NCI-H2196 (cell line): ENCODE data around the gene TMEM63C.
A peak's percentile ranks its signal among the peaks of the same experiment; 100 is the strongest.

ENCODE experiments used
- DNase-seq: peaks from one replicate; lab custom pipeline; 2025; ENCODE audit not compliant: unreplicated experiment; lab: John Stamatoyannopoulos, UW

TMEM63C gene

GRCh38 chr14:77250927-77251326 is 69.3 kb downstream of the TMEM63C start:
- no peak for DNase-seq

- no peak for DNase-seq
These were observed 70.3 kb downstream of the TMEM63C start for GRCh38 chr14:77251870-77252269.

DNA sequence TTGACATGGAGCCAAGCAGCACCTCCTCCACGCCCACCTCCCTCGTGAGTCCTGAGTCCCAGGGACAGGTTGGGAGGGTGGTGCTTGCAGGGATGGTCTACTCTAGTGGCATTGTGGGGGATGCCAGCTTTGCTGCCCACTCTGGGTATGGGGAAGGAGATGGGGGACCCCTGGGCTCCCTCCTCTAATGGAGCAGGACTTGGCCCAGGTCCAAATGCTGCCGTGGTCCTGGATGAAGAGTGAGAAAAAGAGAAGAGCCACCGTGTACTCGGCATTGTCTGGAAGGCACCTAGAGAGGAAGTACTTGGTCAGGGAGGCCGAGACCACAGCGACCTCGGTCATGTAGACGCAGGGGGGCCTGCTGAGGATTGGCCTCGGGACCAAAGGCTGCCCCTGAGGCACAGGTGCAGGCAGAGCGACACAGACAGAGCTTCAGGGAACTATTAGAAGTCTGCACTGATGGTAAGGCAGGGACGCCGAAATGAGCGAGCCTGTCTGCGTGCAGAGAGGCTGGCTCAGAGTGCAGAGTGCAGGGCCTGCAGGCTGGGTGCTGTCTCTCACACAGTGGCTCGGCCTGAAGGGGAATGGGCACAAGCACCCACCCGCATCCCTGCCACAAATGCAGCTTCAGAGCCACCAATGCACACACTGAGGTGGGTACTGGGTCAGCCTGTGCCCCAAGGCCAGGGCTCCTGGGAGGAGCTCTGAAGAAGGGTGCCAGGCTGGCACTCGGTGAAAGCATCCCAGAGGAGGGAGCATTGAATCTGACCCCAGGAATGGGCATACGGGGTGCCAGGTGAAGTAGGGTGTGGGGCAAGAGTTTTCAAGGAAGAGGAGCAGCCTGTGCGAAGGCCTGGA is 72.0 kb downstream of the TMEM63C start:
- no peak for DNase-seq

GRCh38 chr14:77256694-77257093 is 75.1 kb downstream of the TMEM63C start:
- no peak for DNase-seq

- no peak for DNase-seq
These were observed 76.1 kb downstream of the TMEM63C start for GRCh38 chr14:77257700-77258099.

- DNase-seq: no peak
These were observed 77.0 kb downstream of the TMEM63C start for GRCh38 chr14:77258566-77258965.

DNA sequence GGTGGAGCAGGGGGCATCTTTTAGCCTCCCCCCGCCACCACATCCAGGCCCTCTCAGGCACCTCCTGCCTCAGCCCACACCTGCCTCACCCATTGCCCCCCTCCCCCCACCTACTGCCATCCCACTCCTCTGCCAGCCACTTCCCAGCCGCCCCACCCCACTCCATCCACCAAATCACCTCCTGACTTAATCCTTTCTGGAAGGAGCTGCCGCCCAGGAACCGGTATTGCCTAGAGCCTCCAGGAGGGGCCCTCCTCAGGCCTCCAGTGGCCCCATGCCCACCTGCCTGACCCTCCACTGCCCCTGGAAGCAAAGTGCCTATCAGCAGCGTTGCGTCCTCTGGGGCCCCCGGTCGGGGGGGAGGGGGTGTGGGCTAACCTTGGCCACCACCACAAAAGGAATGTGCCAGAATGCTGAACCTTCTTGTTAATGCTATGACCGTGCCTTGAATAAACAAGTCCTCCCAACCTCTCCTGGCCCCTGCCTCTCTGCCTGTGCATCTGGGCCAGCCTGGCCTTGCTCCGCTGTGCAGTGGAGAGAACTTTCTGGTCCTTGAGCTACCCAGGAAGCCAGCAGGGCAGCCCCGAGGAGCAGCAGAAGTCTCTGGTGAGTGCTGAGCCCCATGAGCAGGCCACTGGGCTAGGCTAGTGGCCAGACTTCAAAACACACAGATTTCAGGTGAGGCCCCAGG is 77.6 kb downstream of the TMEM63C start:
- no peak for DNase-seq

- DNase-seq: no peak
These were observed 78.6 kb downstream of the TMEM63C start for GRCh38 chr14:77260199-77260598.

DNA sequence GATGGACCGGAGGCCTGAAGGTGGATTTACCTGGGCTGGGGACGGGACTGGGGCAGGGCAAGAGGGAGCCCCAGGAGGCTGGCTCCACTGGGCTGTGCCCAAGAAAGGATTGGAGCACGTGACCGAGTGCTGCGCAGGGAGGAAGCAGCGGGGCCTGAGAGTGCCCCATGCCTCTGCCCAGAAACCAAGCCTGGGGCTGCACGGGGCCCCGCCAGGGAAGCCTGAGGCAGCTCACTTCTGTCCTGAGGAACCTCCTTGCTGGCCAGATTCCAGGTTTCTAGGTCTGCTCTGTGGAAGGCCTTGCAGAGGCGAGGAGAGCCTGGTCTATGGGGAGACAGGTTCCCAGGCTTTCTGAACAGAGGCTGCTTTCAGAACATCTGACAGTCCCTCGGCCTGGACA is 79.0 kb downstream of the TMEM63C start:
- peak; percentile 11 for DNase-seq

GRCh38 chr14:77264466-77265186 is 83.0 kb downstream of the TMEM63C start:
- no peak for DNase-seq

- no peak for DNase-seq
These were observed 83.6 kb downstream of the TMEM63C start for GRCh38 chr14:77265187-77265515.

DNA sequence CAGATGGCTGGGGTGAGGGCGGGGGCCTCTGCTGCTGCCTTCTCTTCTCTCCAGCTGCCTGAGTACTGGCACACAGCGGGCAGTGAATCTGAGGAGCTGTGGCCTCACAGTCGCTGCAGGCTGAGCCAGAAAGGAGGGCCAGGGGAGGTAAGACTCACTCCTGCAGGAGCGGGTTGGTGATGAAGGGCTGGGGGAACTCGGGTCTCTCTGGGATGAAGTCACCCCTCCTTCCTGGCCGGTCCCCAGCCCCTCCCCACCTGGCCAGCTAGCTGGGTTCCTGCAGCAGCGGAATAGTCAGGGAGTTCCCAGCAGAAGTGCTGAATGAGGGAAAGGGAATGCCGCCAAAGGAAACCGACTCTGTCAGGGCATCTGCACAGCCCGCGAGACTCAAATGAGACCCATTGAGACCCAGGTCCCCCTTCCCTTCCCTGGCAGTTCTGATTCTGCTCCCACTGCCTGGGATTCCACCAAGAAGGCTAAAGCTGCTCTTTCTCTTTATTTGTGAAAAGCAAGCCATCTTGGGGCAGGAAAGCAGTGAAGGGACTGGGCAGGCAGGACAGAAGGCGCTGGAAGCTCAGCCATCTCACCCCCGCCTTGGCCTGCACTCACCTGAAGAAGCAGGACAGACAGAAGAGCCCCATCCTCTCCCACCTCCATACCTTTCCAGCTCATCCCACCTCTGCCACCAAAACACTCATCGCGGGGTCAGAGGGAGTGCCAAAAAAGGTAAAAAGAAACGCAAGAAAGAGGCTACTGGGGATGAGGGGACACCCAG is 84.2 kb downstream of the TMEM63C start:
- no peak for DNase-seq

DNA sequence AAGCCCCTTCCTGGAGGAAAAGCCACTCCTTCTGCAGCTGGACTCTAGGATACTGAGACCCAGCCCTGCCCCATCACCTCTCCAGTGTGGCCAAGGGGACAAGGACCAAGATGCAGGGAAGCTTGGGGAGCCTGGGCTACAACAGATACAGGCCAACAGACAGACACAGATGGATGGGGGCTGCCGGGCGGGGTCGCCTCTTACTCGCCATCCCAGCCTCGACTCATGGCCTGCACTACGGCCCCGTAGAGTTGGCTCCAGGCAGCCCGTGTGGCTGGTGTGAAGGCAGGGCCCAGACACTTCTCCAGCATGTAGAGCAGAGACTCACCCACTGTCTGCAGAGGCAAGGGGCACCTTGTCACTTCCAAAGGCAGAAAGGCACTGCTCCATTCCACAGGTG is 84.7 kb downstream of the TMEM63C start:
- no peak for DNase-seq

- DNase-seq: no peak
These were observed 86.5 kb downstream of the TMEM63C start for GRCh38 chr14:77267937-77268699.

DNA sequence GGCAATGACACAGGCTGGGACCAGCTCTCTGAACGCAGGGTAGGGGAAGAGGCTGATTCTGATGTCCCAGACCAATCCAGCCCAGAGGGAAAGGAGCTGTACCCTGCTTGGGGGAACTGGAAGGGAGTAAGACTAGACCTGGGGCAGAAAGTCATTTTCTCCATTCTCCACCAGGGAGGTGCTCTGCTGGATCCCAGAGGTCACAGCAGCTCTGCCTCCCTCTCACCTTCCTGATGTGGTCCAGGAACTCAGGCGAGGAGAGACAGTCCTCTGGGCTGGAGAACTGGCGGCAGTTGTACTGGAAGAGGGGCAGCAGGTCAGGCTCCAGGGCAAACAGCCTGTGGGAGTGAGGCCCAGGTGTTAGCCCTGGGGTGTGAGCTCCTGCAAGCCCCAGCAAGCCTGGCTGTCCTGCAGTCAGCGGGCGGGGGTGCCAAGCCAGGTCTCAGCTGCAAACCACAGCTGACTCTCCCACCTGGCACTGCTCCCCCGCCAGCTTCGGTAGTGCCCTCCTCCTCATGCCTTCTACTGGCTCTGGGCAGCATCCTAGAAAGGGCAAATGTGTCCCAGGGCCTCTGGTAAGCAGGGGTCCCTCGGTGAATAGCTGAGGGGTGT is 87.5 kb downstream of the TMEM63C start:
- peak; percentile 76 for DNase-seq

DNA sequence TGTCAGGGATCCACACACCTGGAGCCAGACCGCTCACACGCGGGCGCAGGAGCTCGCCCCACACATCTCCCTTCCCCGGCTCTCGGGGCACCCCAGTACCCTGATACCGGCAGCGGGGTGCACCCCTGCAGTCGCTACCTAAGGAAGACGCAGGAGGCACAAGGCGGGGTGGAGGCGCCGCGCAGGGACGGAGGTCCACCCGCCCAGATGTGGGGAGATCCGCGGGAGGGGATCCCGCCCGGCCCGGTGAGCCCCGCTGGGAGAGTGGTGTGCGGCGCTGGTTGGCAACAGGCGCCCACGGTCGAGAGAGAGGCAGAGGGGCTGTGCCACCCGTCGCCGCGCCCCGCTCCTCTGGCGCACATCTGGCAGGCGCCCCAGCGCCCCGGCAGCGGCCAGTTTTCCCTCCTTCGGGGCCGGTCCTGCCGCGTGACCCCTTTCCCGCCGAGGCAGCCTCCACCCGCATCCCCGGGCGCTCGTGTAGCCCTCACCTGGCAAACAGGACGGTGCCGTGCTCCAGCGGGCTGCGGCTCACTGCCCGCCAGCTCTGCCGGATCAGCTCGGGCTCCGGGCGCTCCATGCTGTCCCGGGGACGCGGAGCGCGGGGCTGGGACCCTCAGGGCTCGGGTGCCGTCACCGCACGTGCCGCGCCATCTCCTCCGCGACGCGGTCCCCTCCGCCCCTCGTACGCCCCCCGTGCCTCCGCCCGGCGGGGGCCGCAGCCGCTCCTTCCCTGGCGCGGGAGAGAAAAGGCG is 88.9 kb downstream of the TMEM63C start:
- no peak for DNase-seq

DNA sequence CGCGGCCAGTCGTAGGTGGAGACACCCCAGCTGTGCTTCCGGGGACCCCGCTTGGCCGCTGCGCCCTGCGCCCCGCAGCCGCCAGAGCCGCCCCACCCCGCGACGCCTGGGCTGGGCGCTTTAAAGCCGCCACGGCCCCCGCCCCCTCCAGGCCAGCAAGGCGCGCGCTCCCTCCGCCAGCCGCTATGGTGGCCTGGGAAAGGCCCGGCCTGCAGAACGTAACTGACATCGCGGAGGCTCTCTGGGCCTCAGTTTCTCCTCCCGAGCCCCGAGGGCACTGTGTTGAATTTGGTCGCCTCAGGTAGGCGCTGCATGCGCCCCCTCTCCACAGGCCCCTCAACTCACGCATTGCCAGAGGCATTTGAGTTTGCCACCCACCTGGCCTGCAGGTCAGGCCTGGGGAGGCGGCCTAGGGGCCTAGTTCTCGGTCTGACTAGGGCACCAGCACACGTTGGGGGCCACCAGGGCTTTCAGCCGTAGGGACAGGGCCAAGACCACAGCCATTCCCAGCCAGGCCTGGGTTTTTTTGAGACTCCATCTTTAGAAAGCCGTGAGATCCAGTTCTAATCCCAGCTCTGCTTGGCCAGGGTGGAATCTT is 89.6 kb downstream of the TMEM63C start, which contains the start of gene NGB:
NGB (minus strand) TSS at position 94 of the 598 bp plus-strand sequence. CDS start 269 bp downstream, outside the sequence.
- peak; percentile 20 for DNase-seq

GRCh38 chr14:77272261-77272660 is 90.7 kb downstream of the TMEM63C start:
- DNase-seq: no peak

- no peak for DNase-seq
These were observed 92.2 kb downstream of the TMEM63C start for GRCh38 chr14:77273796-77274195.
